G401 (cell line): ENCODE data around the gene CDH13. TPM values are rescaled to one million over a fixed set of nuclear protein-coding genes. Genes with fewer than 3 reads are reported as not detected.

ENCODE experiments used
- DNase-seq: peaks from one replicate; pipeline ENCODE4 v3.0.0-alpha.2; 2015; ENCODE audit warnings: low spot score
- in situ Hi-C: cut with HindIII; loops from 2 replicates; pipeline ENCODE4 v1.10.0; 2016; ENCODE audit warnings: low sequenced_read_pairs, mixed read lengths
- total RNA-seq: library from RNA; depleted of rRNA; stranded (reverse); fragments of >200 nt; shearing (Covaris generic); gene quantifications from 2 replicates; pipeline ENCODE4 v1.2.3, GENCODE V29; 2014

Gene CDH13
- total RNA-seq, 1 experiment from 2014 or later, result 10.8 TPM

GRCh38 chr16:82953517-82953916 is 326.7 kb downstream of the CDH13 start:
- in situ Hi-C loops, result no loop called here
- DNase-seq, result no peak

GRCh38 chr16:82954224-82954929 is 327.6 kb downstream of the CDH13 start:
- in situ Hi-C loops, result no loop called here
- DNase-seq, result no peak

GRCh38 chr16:82955741-82956348 is 329.1 kb downstream of the CDH13 start:
- in situ Hi-C loops, result no loop called here
- no peak for DNase-seq

GRCh38 chr16:82957212-82957611 is 330.4 kb downstream of the CDH13 start:
- in situ Hi-C loops, result no loop called here
- no peak for DNase-seq

GRCh38 chr16:82960918-82961317 is 334.1 kb downstream of the CDH13 start:
- in situ Hi-C loops, result no loop called here

GRCh38 chr16:82963653-82964052 is 336.9 kb downstream of the CDH13 start:
- in situ Hi-C loops, result no loop called here
- DNase-seq, result no peak

More at GRCh38 chr16:82960918-82961317, 334.1 kb downstream of the CDH13 start:
- DNase-seq, result no peak

GRCh38 chr16:82965808-82966207 is 339.0 kb downstream of the CDH13 start:
- in situ Hi-C loops, result no loop called here

GRCh38 chr16:82967424-82967823 is 340.7 kb downstream of the CDH13 start:
- DNase-seq, result no peak
- in situ Hi-C loops, result no loop called here

More at GRCh38 chr16:82965808-82966207, 339.0 kb downstream of the CDH13 start:
- no peak for DNase-seq

GRCh38 chr16:82971126-82971525 is 344.4 kb downstream of the CDH13 start:
- no peak for DNase-seq
- in situ Hi-C loops, result no loop called here

GRCh38 chr16:82972331-82972919 is 345.7 kb downstream of the CDH13 start:
- in situ Hi-C loops, result no loop called here

GRCh38 chr16:82979406-82980111 is 352.8 kb downstream of the CDH13 start:
- no peak for DNase-seq
- in situ Hi-C loops, result no loop called here

More at GRCh38 chr16:82972331-82972919, 345.7 kb downstream of the CDH13 start:
- DNase-seq, result no peak

- in situ Hi-C loops, result no loop called here
- DNase-seq, result no peak
These were observed 354.0 kb downstream of the CDH13 start for GRCh38 chr16:82980810-82981209.

- in situ Hi-C loops, result no loop called here
- DNase-seq, result no peak
These were observed 361.0 kb downstream of the CDH13 start for GRCh38 chr16:82987767-82988166.

GRCh38 chr16:82990155-82990554 is 363.4 kb downstream of the CDH13 start:
- no peak for DNase-seq

GRCh38 chr16:82991410-82991809 is 364.6 kb downstream of the CDH13 start:
- in situ Hi-C loops, result no loop called here
- DNase-seq, result no peak

More at GRCh38 chr16:82990155-82990554, 363.4 kb downstream of the CDH13 start:
- in situ Hi-C loops, result no loop called here

- in situ Hi-C loops, result no loop called here
These were observed 365.4 kb downstream of the CDH13 start for GRCh38 chr16:82991966-82992675.

GRCh38 chr16:82992786-82993185 is 366.0 kb downstream of the CDH13 start:
- DNase-seq, result no peak
- in situ Hi-C loops, result no loop called here

More at GRCh38 chr16:82991966-82992675, 365.4 kb downstream of the CDH13 start:
- no peak for DNase-seq

- in situ Hi-C loops, result no loop called here
- no peak for DNase-seq
These were observed 366.6 kb downstream of the CDH13 start for GRCh38 chr16:82993415-82993814.

GRCh38 chr16:82993926-82994325 is 367.2 kb downstream of the CDH13 start:
- no peak for DNase-seq
- in situ Hi-C loops, result no loop called here
